HG03342 (cell line): ENCODE data around the gene PRPF39.
"Not testable (repeated sequence)": the region's sequence is repeated elsewhere in the genome, so short reads cannot be mapped to it uniquely, and the experiment has no call there.

Experiments
- ATAC-seq: cut with Tn5 transposase; IDR thresholded peaks from one replicate; pipeline ENCODE4 v1.9.1; 2021; ENCODE audit warnings: mild to moderate bottlenecking, moderate library complexity; ENCODE audit not compliant: unreplicated experiment

PRPF39 gene

GRCh38 chr14:45083976-45084722 is at the start of gene PRPF39:
TSS of gene PRPF39 (plus strand) at chr14:45084116. CDS start at chr14:45095240, 11,124 bp downstream.
- ATAC-seq = peak; percentile 89

- ATAC-seq = no peak
Observed at GRCh38 chr14:45034730-45035129, 49.2 kb upstream of the PRPF39 start.

- no peak for ATAC-seq
Observed at GRCh38 chr14:45038256-45038655, 45.7 kb upstream of the PRPF39 start.

GRCh38 chr14:45038865-45039264 is 45.1 kb upstream of the PRPF39 start:
- no peak for ATAC-seq

GRCh38 chr14:45039390-45039789 is 44.5 kb upstream of the PRPF39 start:
- no peak for ATAC-seq

GRCh38 chr14:45041641-45042040 is 42.3 kb upstream of the PRPF39 start:
- ATAC-seq = no peak

GRCh38 chr14:45044638-45045037 is 39.3 kb upstream of the PRPF39 start:
- no peak for ATAC-seq

- ATAC-seq = no peak
Observed at GRCh38 chr14:45048385-45048784, 35.5 kb upstream of the PRPF39 start.

- ATAC-seq = no peak
Observed at GRCh38 chr14:45051180-45051579, 32.7 kb upstream of the PRPF39 start.

- no peak for ATAC-seq
Observed at GRCh38 chr14:45051896-45052295, 32.0 kb upstream of the PRPF39 start.

- no peak for ATAC-seq
Observed at GRCh38 chr14:45057349-45057748, 26.6 kb upstream of the PRPF39 start.

GRCh38 chr14:45057881-45058364 is 26.0 kb upstream of the PRPF39 start:
- no peak for ATAC-seq

- ATAC-seq = no peak
Observed at GRCh38 chr14:45060551-45060950, 23.4 kb upstream of the PRPF39 start.

GRCh38 chr14:45065540-45065939 is 18.4 kb upstream of the PRPF39 start:
- no peak for ATAC-seq

GRCh38 chr14:45065956-45066355 is 18.0 kb upstream of the PRPF39 start:
- no peak for ATAC-seq

GRCh38 chr14:45066667-45067066 is 17.2 kb upstream of the PRPF39 start:
- ATAC-seq = no peak

- no peak for ATAC-seq
Observed at GRCh38 chr14:45068396-45068795, 15.5 kb upstream of the PRPF39 start.

- ATAC-seq = no peak
Observed at GRCh38 chr14:45070215-45070614, 13.7 kb upstream of the PRPF39 start.

GRCh38 chr14:45072126-45072525 is 11.8 kb upstream of the PRPF39 start:
- ATAC-seq = no peak

- ATAC-seq = no peak
Observed at GRCh38 chr14:45073231-45073879, 10.6 kb upstream of the PRPF39 start.

GRCh38 chr14:45078323-45078722 is 5.6 kb upstream of the PRPF39 start:
- ATAC-seq = no peak

GRCh38 chr14:45080416-45080968 is 3.4 kb upstream of the PRPF39 start:
- not testable (repeated sequence) for ATAC-seq
